DND-41 (cell line): ENCODE results near the gene DRAM2.

Experiments
- CTCF ChIP-seq: IDR thresholded peaks from 2 replicates; pipeline ENCODE4 v1.5.1; 2012; ENCODE audit warnings: borderline replicate concordance, low read length, moderate library complexity, mild to moderate bottlenecking; ENCODE audit not compliant: poor library complexity, severe bottlenecking; ENCODE audit errors: extremely low read depth
- EZH2 ChIP-seq: IDR thresholded peaks from 3 replicates; pipeline ENCODE4 v1.6.1; 2012; ENCODE audit warnings: borderline replicate concordance, low read depth, mild to moderate bottlenecking, moderate library complexity, low read length, inconsistent platforms; ENCODE audit not compliant: severe bottlenecking

- TF ChIP-seq CTCF (no peak), EZH2 (no peak)
These were observed 40.6 kb downstream of the DRAM2 start for GRCh38 chr1:111099289-111099688.
